IMR-90 (cell line): ENCODE measurements around the gene DENND1A. TPM values are rescaled to one million over a fixed set of nuclear protein-coding genes. Genes with fewer than 3 reads are reported as not detected.

ENCODE experiments used
- ATAC-seq: fragments of 200-7000 bp; cut with Tn5 transposase; 2 replicates; pipeline ENCODE4 v1.9.1; 2020; ENCODE audit warnings: low read depth, mild to moderate bottlenecking, moderate library complexity
- BruUV-seq: library from RNA; stranded (reverse); fragments of 400-500 nt; replicated peaks from 2 replicates; lab custom pipeline; 2021; lab: Mats Ljungman, UMichigan
- CTCF ChIA-PET: fragments of 300-600 bp; formaldehyde crosslinking; extraction: SDS; loops from one replicate; lab custom pipeline; 2021; ENCODE audit warnings: antibody characterized with exemption; lab: Yijun Ruan, JAX
- POLR2A ChIA-PET: fragments of 300-600 bp; sonication (Branson Sonifier 250); formaldehyde crosslinking; loops from one replicate; lab custom pipeline; 2022; ENCODE audit warnings: antibody characterized with exemption; ENCODE audit not compliant: unreplicated experiment; lab: Charles Lee
- DNase-seq: peaks from one replicate; pipeline ENCODE4 v3.0.0; 2013
- H2AFZ ChIP-seq: replicated peaks from 2 replicates; pipeline ENCODE3; 2013; ENCODE audit warnings: low read length, mild to moderate bottlenecking; ENCODE audit not compliant: poor library complexity
- H2AK5ac ChIP-seq: 2 replicates; pipeline ENCODE4 v1.6.1; 2013; ENCODE audit warnings: low read depth, low read length, inconsistent platforms
- H2AK9ac ChIP-seq: replicated peaks from 2 replicates; pipeline ENCODE3; 2013; ENCODE audit warnings: mild to moderate bottlenecking, low read depth, low read length, moderate library complexity; ENCODE audit not compliant: poor library complexity
- H2BK120ac ChIP-seq: 2 replicates; pipeline ENCODE4 v1.6.1; 2013; ENCODE audit warnings: low read depth, low read length, inconsistent platforms
- H2BK15ac ChIP-seq: 3 replicates; pipeline ENCODE4 v1.6.1; 2013; ENCODE audit warnings: low read depth, low read length, inconsistent platforms
- H2BK20ac ChIP-seq: 2 replicates; pipeline ENCODE4 v1.6.1; 2013; ENCODE audit warnings: low read depth, mild to moderate bottlenecking, inconsistent platforms, low read length, moderate library complexity
- H2BK5ac ChIP-seq: 2 replicates; pipeline ENCODE4 v1.6.1; 2013; ENCODE audit warnings: mild to moderate bottlenecking, low read depth, low read length, inconsistent platforms; ENCODE audit not compliant: poor library complexity, severe bottlenecking
- H3K14ac ChIP-seq: replicated peaks from 2 replicates; pipeline ENCODE4 v1.6.1; 2013; ENCODE audit warnings: low read depth, low read length, inconsistent platforms
- H3K18ac ChIP-seq: 2 replicates; pipeline ENCODE4 v1.6.1; 2013; ENCODE audit warnings: low read depth, low read length, control low read depth
- H3K23ac ChIP-seq: 2 replicates; pipeline ENCODE4 v1.6.1; 2013; ENCODE audit warnings: low read depth, low read length, inconsistent platforms
- H3K27ac ChIP-seq: 2 replicates; pipeline ENCODE4 v1.5.1; 2013; ENCODE audit warnings: mild to moderate bottlenecking, control low read depth, low read length; ENCODE audit not compliant: insufficient read depth
- H3K27me3 ChIP-seq: 2 replicates; pipeline ENCODE4 v1.6.1; 2013; ENCODE audit warnings: low read length; ENCODE audit not compliant: control insufficient read depth, insufficient read depth
- H3K36me3 ChIP-seq: 2 replicates; pipeline ENCODE4 v1.6.1; 2013; ENCODE audit warnings: low read length, mixed read lengths; ENCODE audit not compliant: control insufficient read depth, insufficient read depth
- H3K4ac ChIP-seq: 2 replicates; pipeline ENCODE4 v1.6.1; 2013; ENCODE audit warnings: low read depth, low read length, inconsistent platforms
- H3K4me1 ChIP-seq: 2 replicates; pipeline ENCODE4 v1.6.1; 2013; ENCODE audit warnings: low read length, mixed read lengths; ENCODE audit not compliant: control insufficient read depth, insufficient read depth
- H3K4me2 ChIP-seq: 2 replicates; pipeline ENCODE4 v1.6.1; 2013; ENCODE audit warnings: low read depth, mild to moderate bottlenecking, control low read depth, low read length, moderate library complexity
- H3K4me3 ChIP-seq: 2 replicates; pipeline ENCODE4 v1.5.1; 2013; ENCODE audit warnings: low read depth, mild to moderate bottlenecking, control low read depth, low read length, moderate library complexity; ENCODE audit not compliant: insufficient read depth
- H3K56ac ChIP-seq: 2 replicates; pipeline ENCODE4 v1.6.1; 2013; ENCODE audit warnings: low read length, inconsistent platforms; ENCODE audit not compliant: insufficient read depth; ENCODE audit errors: extremely low read depth
- H3K79me1 ChIP-seq, 2 experiments: 2 replicates each; pipeline ENCODE4 v1.6.1; 2013; ENCODE audit warnings: low read length in 2 of 2, inconsistent platforms in 1 of 2, low read depth in 1 of 2
- H3K9ac ChIP-seq: 2 replicates; pipeline ENCODE4 v1.6.1; 2013; ENCODE audit warnings: low read depth, low read length, control low read depth
- H3K9me1 ChIP-seq: 2 replicates; pipeline ENCODE4 v1.6.1; 2013; ENCODE audit warnings: low read length, inconsistent platforms; ENCODE audit not compliant: insufficient read depth
- H3K9me3 ChIP-seq: 2 replicates; pipeline ENCODE4 v1.6.1; 2013; ENCODE audit warnings: low read length; ENCODE audit not compliant: control insufficient read depth, insufficient read depth
- H4K20me1 ChIP-seq: 2 replicates; pipeline ENCODE4 v1.6.1; 2013; ENCODE audit warnings: low read length, inconsistent platforms; ENCODE audit not compliant: insufficient read depth
- H4K5ac ChIP-seq: 2 replicates; pipeline ENCODE4 v1.6.1; 2013; ENCODE audit warnings: mild to moderate bottlenecking, low read depth, low read length, control low read depth
- H4K8ac ChIP-seq, 2 experiments: 2 replicates each; pipeline ENCODE4 v1.6.1; 2013; ENCODE audit warnings: low read depth in 2 of 2, low read length in 2 of 2, control low read depth in 1 of 2, inconsistent platforms in 1 of 2
- H4K91ac ChIP-seq: 2 replicates; pipeline ENCODE4 v1.6.1; 2013; ENCODE audit warnings: low read depth, low read length, inconsistent platforms; ENCODE audit not compliant: insufficient read depth
- ELK1 ChIP-seq: fragments of 150-350 bp; IDR thresholded peaks from 2 replicates; pipeline ENCODE4 v1.6.1; 2016; ENCODE audit warnings: low read depth, mild to moderate bottlenecking, low read length, moderate library complexity, borderline replicate concordance
- NFE2L2 ChIP-seq: fragments of 150-350 bp; IDR thresholded peaks from 2 replicates; pipeline ENCODE4 v1.6.1; 2016; ENCODE audit warnings: low read depth, mild to moderate bottlenecking, low read length
- POLR2A ChIP-seq: IDR thresholded peaks from 2 replicates; pipeline ENCODE4 v1.6.1; 2012; ENCODE audit warnings: mild to moderate bottlenecking, low read depth, low read length
- RCOR1 ChIP-seq: IDR thresholded peaks from 2 replicates; pipeline ENCODE4 v1.6.1; 2012; ENCODE audit warnings: mild to moderate bottlenecking, low read length, improper control_type of control experiment; ENCODE audit not compliant: insufficient replicate concordance
- WGBS, 2 experiments: methylation state at CpG; one replicate each; pipeline versions ENCODE4 v1.1.5 to v1.1.7; 2013; ENCODE audit warnings: missing lambda C conversion rate in 2 of 2; ENCODE audit not compliant: insufficient read length in 1 of 2; ENCODE audit errors: extremely low coverage in 2 of 2; 5-methylcytosine and 5-hydroxymethylcytosine counted together
- dilution Hi-C: fragments of 300-500 bp; cut with HindIII; formaldehyde crosslinking; loops from one replicate; pipeline ENCODE4 v1.14.3; 2018; ENCODE audit warnings: low sequenced_read_pairs; ENCODE audit not compliant: unreplicated experiment
- in situ Hi-C: fragments of 300-500 bp; cut with MboI; formaldehyde crosslinking; loops from 3 replicates; pipeline ENCODE4 v1.14.3; 2019; ENCODE audit warnings: low sequenced_read_pairs, inconsistent platforms, mixed read lengths
- intact Hi-C: fragments of 100-400 bp; cut with micrococcal nuclease; formaldehyde crosslinking; loops from 2 replicates; pipeline ENCODE4 v1.10.0; 2022
- polyA plus RNA-seq, 3 experiments: library from polyadenylated mRNA; depleted of rRNA; stranded (reverse); fragments of >200 nt; gene quantifications; 2 replicates each; pipeline ENCODE4 v1.2.3, GENCODE V29; 2012; ENCODE audit warnings: low replicate concordance in 1 of 3
- total RNA-seq: library from RNA; depleted of rRNA; stranded (reverse); fragments of >200 nt; gene quantifications from 2 replicates; pipeline ENCODE4 v1.2.3, GENCODE V29; 2012

DENND1A gene
- total and polyA plus RNA-seq, 2 of the 4 experiments (the other 2 are of a cell fraction): 21.4 to 27.6 TPM

GRCh38 chr9:123567013-123567412 lies 362.9 kb downstream of the DENND1A start:
- Histone ChIP-seq H2BK20ac (no peak overlapping the region), H3K4me2 (no peak overlapping the region), H3K4ac (no peak overlapping the region), H2AK9ac (no peak overlapping the region), H2BK120ac (no peak overlapping the region), H4K91ac (no peak overlapping the region), H3K27me3 (no peaks in the 10 kb centered on the region), H4K20me1 (peaks cover 4% of the 10 kb centered on the region; the same call in 1 of the 2 replicates), H3K18ac (no peak overlapping the region), H3K56ac (no peak overlapping the region), H2AK5ac (no peak overlapping the region), H2BK5ac (no peak overlapping the region), H3K4me3 (no peak overlapping the region), H3K79me1 (no peaks in the 10 kb centered on the region), H2AFZ (no peak overlapping the region), H4K5ac (no peak overlapping the region), H3K9me3 (no peaks in the 10 kb centered on the region), H3K36me3 (no peaks in the 10 kb centered on the region), H3K9me1 (peaks cover 6% of the 10 kb centered on the region; the same call in 1 of the 2 replicates), H3K23ac (no peak overlapping the region), H3K14ac (no peak overlapping the region), H2BK15ac (no peak overlapping the region), H3K27ac (no peak overlapping the region), H3K9ac (no peak overlapping the region), H4K8ac (no peak overlapping the region), H3K4me1 (peaks cover 11% of the 10 kb centered on the region)
- WGBS, 2 experiments: no CpG with 5 or more reads among the region's 3 CpGs
- intact Hi-C loops (no loop called here), dilution Hi-C loops (no loop called here), in situ Hi-C loops (no loop called here)
- CTCF ChIA-PET: no interaction called here
- ATAC-seq (no peak), DNase-seq (no peak)
- no TSS peak for BruUV-seq
- POLR2A ChIA-PET: no interaction called here
- TF ChIP-seq NFE2L2 (no peak), POLR2A (no peak), RCOR1 (no peak), ELK1 (no peak)
